Stimulated activated CD8-positive, alpha-beta memory T cell treated with anti-CD3 and anti-CD28 coated beads, Interleukin-4, amount 100 ng/mL, for 48 hours (primary cell): Measurements from ENCODE around the gene MRFAP1L1.
"Not testable (repeated sequence)": the region's sequence is repeated elsewhere in the genome, so short reads cannot be mapped to it uniquely, and the experiment has no call there.

Experiments
- DNase-seq: peaks from one replicate; pipeline ENCODE4 v3.0.0-alpha.2; 2020

MRFAP1L1 gene

GRCh38 chr4:6733358-6734164, 23.9 kb upstream of the MRFAP1L1 start:
- no peak for DNase-seq

- no peak for DNase-seq
Measured at GRCh38 chr4:6732441-6733357, 23.0 kb upstream of the MRFAP1L1 start.

- no peak for DNase-seq
Measured at GRCh38 chr4:6731780-6732179, 22.1 kb upstream of the MRFAP1L1 start.

- no peak for DNase-seq
Measured at GRCh38 chr4:6731318-6731675, 21.6 kb upstream of the MRFAP1L1 start.

- DNase-seq: no peak
Measured at GRCh38 chr4:6730603-6731317, 21.1 kb upstream of the MRFAP1L1 start.

GRCh38 chr4:6728320-6729029, 18.8 kb upstream of the MRFAP1L1 start:
- no peak for DNase-seq

- DNase-seq: no peak
Measured at GRCh38 chr4:6727943-6728250, 18.2 kb upstream of the MRFAP1L1 start.

- no peak for DNase-seq
Measured at GRCh38 chr4:6727081-6727942, 17.6 kb upstream of the MRFAP1L1 start.

GRCh38 chr4:6725427-6725961, 15.8 kb upstream of the MRFAP1L1 start:
- DNase-seq: not testable (repeated sequence)

- DNase-seq: no peak
Measured at GRCh38 chr4:6724421-6725111, 14.9 kb upstream of the MRFAP1L1 start.

GRCh38 chr4:6723851-6724250, 14.2 kb upstream of the MRFAP1L1 start:
- no peak for DNase-seq

- no peak for DNase-seq
Measured at GRCh38 chr4:6722891-6723290, 13.2 kb upstream of the MRFAP1L1 start.

GRCh38 chr4:6721121-6721520, 11.5 kb upstream of the MRFAP1L1 start:
- no peak for DNase-seq

GRCh38 chr4:6720202-6720699, 10.6 kb upstream of the MRFAP1L1 start:
- peak; percentile 95 for DNase-seq

GRCh38 chr4:6719611-6720179, 10.0 kb upstream of the MRFAP1L1 start:
- no peak for DNase-seq

GRCh38 chr4:6718932-6719610, 9.4 kb upstream of the MRFAP1L1 start:
- DNase-seq: no peak

- DNase-seq: no peak
Measured at GRCh38 chr4:6716958-6717655, 7.4 kb upstream of the MRFAP1L1 start.

- peak; percentile 90 for DNase-seq
Measured at GRCh38 chr4:6716018-6716911, 6.6 kb upstream of the MRFAP1L1 start, which contains the start of gene BLOC1S4. Gene BLOC1S4, plus strand, starts transcription at chr4:6716174. Its CDS starts 36 bp downstream, at chr4:6716210.
